HG02588 (cell line): ENCODE data around the gene SYNJ2.

Experiments used
- ATAC-seq: cut with Tn5 transposase; IDR thresholded peaks from one replicate; pipeline ENCODE4 v1.9.1; 2021; ENCODE audit warnings: mild to moderate bottlenecking, moderate library complexity; ENCODE audit not compliant: unreplicated experiment

Gene SYNJ2

DNA sequence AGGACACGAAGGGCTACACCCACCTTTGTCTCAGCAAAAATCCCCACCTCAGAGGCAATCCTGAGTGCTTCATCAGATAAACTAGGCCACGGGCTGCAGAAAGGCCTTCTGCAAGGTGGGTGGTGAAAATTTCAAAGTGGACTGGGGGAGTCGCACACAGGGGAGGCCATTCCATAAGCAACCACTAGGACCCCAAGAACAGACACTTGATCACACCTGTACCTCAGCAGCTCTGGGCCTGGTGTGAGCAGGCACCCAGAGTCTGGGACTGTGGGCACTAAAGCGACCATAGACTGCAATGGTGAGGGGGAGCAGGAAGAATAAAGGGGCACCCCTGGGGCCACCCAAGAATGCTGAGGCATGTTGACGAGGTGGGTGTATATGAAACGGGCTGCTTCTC lies 133.8 kb downstream of the SYNJ2 start:
- ATAC-seq, result no peak

DNA sequence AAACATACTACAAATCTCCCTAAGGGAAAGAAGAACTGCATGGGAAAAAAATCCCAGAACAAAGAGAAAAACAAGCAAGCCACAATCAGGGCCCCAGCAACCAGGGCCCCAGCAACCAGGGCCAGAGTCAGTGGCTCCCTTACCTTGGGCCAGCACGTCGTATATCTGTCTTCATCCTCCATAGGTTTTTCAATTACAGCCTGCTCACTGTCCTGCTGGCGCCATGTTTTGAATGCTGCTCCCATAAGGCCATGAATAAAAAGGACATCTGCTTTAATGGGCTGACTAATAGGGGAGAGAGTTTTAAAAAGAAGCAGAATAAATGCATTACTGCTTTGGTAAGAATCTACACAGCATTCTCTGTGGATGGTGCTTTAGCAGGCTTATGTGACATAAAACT lies 137.2 kb downstream of the SYNJ2 start:
- no peak for ATAC-seq

DNA sequence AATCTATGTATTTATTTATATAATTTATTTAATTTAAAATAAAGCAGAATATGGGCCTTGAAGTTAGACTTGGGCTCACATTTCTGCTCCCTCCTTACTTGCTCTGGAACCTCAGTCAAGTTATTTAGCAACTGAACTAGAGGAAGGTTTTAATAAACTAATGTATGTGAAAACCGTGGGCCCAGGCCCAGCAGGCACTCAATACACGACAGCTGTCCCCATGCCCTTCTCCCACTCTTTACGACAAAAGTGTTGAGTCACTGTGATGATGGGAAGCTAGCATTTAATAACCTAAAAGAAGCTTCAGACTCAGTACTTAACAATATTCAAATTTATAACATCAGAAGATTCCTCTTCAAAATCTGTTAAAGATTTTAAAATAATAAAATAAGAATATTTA lies 139.7 kb downstream of the SYNJ2 start:
- no peak for ATAC-seq

DNA sequence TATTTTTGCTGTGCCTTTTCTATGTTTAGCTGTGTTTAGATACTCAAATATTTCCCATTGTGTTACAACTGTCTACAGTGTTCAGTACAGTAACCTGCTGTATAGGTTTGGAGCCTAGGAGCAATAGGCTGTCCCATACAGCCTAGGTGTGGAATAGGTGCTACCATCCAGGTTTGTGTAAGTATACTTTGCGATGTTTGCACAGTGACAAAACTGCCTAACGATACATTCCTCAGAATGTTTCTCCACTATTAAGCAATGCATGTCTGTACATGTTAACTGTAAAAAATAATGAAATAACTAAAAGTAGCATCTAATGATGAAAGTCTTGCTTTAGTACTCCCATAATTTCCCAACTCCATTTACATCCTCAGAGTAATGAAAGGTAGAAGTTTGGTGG lies 140.4 kb downstream of the SYNJ2 start:
- no peak for ATAC-seq

DNA sequence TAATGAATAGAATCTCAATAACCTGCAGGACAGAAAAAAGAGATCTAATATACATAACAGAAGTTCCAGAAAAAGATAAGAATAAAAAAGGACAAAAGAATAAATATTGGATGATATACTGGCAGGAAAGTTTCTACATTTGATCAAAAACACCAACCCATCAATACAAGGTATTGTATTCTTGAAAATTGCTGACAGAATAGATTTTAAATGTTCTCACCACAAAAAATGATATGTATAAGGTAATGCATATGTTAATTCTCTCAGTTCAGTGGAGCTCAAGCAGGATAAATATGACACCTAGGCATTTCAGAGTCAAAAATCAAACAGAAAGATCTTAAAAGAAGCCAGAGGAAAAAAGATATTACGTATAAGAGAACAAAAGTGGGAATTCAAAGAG lies 142.6 kb downstream of the SYNJ2 start:
- ATAC-seq, result no peak

DNA sequence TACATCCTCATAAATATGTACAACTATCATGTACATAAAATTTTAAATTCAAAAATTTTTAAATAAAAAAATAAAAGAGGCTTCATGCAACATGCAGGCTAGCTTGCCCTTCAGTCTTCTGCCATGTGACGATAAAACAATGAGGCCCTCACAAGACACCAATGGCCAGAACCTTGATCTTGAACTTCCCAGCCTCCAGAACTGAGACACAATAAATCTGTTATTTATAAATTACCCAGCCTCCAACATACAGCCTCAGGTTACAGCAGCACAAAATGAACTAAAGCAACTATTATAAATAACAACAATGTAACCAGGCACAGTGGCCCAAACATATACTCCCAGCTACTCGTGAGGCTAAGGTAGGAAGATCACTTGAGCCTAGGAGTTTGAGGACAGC lies 143.6 kb downstream of the SYNJ2 start:
- no peak for ATAC-seq

DNA sequence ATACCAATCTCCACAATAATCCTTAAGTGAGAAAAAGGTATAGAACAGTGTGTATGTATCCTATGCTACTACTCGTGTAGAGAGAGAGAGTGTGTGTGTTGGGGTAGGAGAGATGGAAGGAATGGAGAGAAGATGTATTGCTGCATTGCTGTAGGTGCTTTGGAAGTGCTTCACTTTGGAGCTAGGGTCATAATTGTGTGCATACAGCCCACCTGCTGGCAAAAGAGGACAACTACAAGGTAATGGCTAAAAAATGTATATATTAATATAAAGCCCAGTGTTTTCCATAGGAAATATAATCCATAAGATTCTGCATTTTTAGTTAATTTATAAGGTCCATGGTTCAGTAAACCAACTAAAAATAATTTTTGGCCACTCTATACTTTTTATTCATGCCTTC lies 150.3 kb downstream of the SYNJ2 start:
- ATAC-seq, result no peak

DNA sequence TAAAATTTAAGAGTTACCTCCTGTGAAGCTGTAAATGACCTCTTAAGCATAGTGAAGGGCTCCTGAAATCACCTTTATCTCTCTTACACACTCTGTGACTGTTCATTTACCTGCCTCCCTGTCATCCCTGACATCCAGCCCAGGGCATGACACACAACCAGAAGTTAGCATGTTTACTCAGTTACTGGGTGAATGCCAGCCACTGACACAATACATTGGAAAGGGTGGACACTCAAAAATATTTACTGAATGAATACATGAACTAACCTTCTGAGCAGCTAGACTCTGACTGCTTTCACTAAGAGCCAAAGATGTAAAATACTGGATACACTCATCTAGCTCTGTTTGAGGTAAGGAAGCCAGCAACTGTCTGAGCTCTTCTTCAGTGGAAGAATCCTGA lies 161.1 kb downstream of the SYNJ2 start:
- ATAC-seq, result no peak

DNA sequence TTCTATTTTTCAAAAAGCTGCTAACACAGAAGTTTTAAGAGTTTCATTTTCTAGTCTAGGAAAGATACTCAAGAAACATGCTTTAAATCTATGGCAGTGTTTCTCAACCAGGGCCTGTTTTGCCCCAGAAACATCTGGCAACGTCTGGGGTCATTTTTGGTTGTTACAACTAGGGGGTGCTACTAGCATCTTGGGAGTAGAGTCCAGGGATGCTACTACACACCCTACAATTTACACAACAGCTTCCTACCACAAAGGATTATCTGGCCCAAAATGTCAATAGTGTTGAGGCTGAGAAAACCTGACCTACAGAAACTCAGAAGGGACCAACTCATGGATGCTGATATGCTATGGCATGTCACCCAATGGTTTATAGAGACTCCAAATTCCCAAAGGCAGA lies 162.0 kb downstream of the SYNJ2 start:
- no peak for ATAC-seq
